ENCODE results near the gene NES.

Gene NES

GRCh38 chr1:156714830-156715229, 37.6 kb upstream of the NES start:
- Histone ChIP-seq H3K79me2 (ENCODE audit: insufficient read depth, low read length) (no peaks in the 10 kb centered on the region), H3K4me2 (ENCODE audit: low read length) (no peak overlapping the region), H3K27me3 (ENCODE audit: insufficient read depth, low read length) (no peaks in the 10 kb centered on the region), H3K27ac (ENCODE audit: low read depth, low read length, poor library complexity, severe bottlenecking) (no peak overlapping the region), H3F3A (ENCODE audit: insufficient read depth, low read length) (no peaks in the 10 kb centered on the region), H2AFZ (ENCODE audit: low read length) (no peak overlapping the region), H3K9me3 (ENCODE audit: low read length) (no peaks in the 10 kb centered on the region), H3K9ac (ENCODE audit: low read length) (no peak overlapping the region), H4K20me1 (ENCODE audit: insufficient read depth, low read length) (no peaks in the 10 kb centered on the region; the same call in 1 of the 2 replicates), H3K9me2 (ENCODE audit: low read depth, low read length) (no peaks in the 10 kb centered on the region), H3K4me1 (ENCODE audit: insufficient read depth, low read length, severe bottlenecking) (no peaks in the 10 kb centered on the region), H3K36me3 (ENCODE audit: insufficient read depth, low read length) (peaks cover 9% of the 10 kb centered on the region), H3K4me3 (ENCODE audit: low read depth, low read length, poor library complexity, severe bottlenecking) (no peak overlapping the region)
- no peak for TF ChIP-seq EZH2 (IDR thresholded peaks at IDR 0.05; ENCODE audit: borderline replicate concordance, low read length)
- TF ChIP-seq, protein P1, sequence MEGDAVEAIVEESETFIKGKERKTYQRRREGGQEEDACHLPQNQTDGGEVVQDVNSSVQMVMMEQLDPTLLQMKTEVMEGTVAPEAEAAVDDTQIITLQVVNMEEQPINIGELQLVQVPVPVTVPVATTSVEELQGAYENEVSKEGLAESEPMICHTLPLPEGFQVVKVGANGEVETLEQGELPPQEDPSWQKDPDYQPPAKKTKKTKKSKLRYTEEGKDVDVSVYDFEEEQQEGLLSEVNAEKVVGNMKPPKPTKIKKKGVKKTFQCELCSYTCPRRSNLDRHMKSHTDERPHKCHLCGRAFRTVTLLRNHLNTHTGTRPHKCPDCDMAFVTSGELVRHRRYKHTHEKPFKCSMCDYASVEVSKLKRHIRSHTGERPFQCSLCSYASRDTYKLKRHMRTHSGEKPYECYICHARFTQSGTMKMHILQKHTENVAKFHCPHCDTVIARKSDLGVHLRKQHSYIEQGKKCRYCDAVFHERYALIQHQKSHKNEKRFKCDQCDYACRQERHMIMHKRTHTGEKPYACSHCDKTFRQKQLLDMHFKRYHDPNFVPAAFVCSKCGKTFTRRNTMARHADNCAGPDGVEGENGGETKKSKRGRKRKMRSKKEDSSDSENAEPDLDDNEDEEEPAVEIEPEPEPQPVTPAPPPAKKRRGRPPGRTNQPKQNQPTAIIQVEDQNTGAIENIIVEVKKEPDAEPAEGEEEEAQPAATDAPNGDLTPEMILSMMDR (IDR thresholded peaks at IDR 0.05; ENCODE audit: low read length) = no peak

DNA sequence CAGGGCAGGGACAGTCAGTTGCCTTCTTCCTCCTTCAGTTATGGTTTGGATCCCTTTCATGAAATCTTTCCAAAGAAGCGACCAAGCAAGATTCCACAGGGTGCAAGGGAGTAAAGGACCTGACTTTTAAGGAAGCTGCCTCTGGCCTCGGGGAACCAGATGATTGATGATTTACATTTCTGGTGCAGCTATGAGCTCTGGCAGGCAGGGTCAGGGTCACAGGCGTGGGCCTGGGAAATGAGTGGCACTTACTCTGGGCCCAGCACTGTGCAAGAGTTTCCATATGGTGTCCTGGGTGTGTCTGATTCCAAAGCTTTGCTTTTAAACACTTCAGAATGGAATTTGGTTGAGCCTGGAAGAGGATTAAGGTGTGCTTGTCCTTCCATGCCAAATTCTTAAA, 35.4 kb upstream of the NES start:
- no peaks in the 10 kb centered on the region for H4K20me1 ChIP-seq (ENCODE audit: insufficient read depth, low read length)
- no peaks in the 10 kb centered on the region; the same call in 1 of the 2 replicates for H3K36me3 ChIP-seq (ENCODE audit: insufficient read depth, low read length)
- H3F3A ChIP-seq (ENCODE audit: insufficient read depth, low read length) = no peaks in the 10 kb centered on the region
- H3K4me3 ChIP-seq (ENCODE audit: low read depth, low read length, poor library complexity, severe bottlenecking) = no peak overlapping the region
- TF ChIP-seq EZH2 (IDR thresholded peaks at IDR 0.05; ENCODE audit: borderline replicate concordance, low read length) = no peak
- TF ChIP-seq, protein P1 (IDR thresholded peaks at IDR 0.05; ENCODE audit: low read length) = no peak
- H3K9me2 ChIP-seq (ENCODE audit: low read depth, low read length) = no peaks in the 10 kb centered on the region
- no peaks in the 10 kb centered on the region for H3K79me2 ChIP-seq (ENCODE audit: insufficient read depth, low read length)
- H3K9me3 ChIP-seq (ENCODE audit: low read length) = no peaks in the 10 kb centered on the region
- no peak overlapping the region for H3K9ac ChIP-seq (ENCODE audit: low read length)
- no peaks in the 10 kb centered on the region for H3K27me3 ChIP-seq (ENCODE audit: insufficient read depth, low read length)
- no peak overlapping the region for H2AFZ ChIP-seq (ENCODE audit: low read length)
- H3K4me2 ChIP-seq (ENCODE audit: low read length) = no peak overlapping the region
- no peaks in the 10 kb centered on the region for H3K4me1 ChIP-seq (ENCODE audit: insufficient read depth, low read length, severe bottlenecking)
- H3K27ac ChIP-seq (ENCODE audit: low read depth, low read length, poor library complexity, severe bottlenecking) = no peak overlapping the region

GRCh38 chr1:156711011-156711817, 34.0 kb upstream of the NES start:
- Histone ChIP-seq H3K9ac (ENCODE audit: low read length) (no peak overlapping the region), H3K27ac (ENCODE audit: low read depth, low read length, poor library complexity, severe bottlenecking) (no peak overlapping the region), H3K9me2 (ENCODE audit: low read depth, low read length) (no peaks in the 10 kb centered on the region), H3K27me3 (ENCODE audit: insufficient read depth, low read length) (no peaks in the 10 kb centered on the region), H3K9me3 (ENCODE audit: low read length) (no peaks in the 10 kb centered on the region), H3K36me3 (ENCODE audit: insufficient read depth, low read length) (no peaks in the 10 kb centered on the region; the same call in 1 of the 2 replicates), H3K4me1 (ENCODE audit: insufficient read depth, low read length, severe bottlenecking) (peaks cover 5% of the 10 kb centered on the region), H3K4me2 (ENCODE audit: low read length) (no peak overlapping the region), H3K79me2 (ENCODE audit: insufficient read depth, low read length) (no peaks in the 10 kb centered on the region), H4K20me1 (ENCODE audit: insufficient read depth, low read length) (no peaks in the 10 kb centered on the region), H3F3A (ENCODE audit: insufficient read depth, low read length) (no peaks in the 10 kb centered on the region), H3K4me3 (ENCODE audit: low read depth, low read length, poor library complexity, severe bottlenecking) (no peak overlapping the region), H2AFZ (ENCODE audit: low read length) (no peak overlapping the region)
- TF ChIP-seq, protein P1 (IDR thresholded peaks at IDR 0.05; ENCODE audit: low read length) = no peak
- no peak for TF ChIP-seq EZH2 (IDR thresholded peaks at IDR 0.05; ENCODE audit: borderline replicate concordance, low read length)
